ENCODE measurements around the gene SEC24C.
"Not testable (repeated sequence)": the region's sequence is repeated elsewhere in the genome, so short reads cannot be mapped to it uniquely, and the experiment has no call there.

Gene SEC24C

GRCh38 chr10:73732931-73733623 lies 11.1 kb upstream of the SEC24C start:
- no peak for DNase-seq

DNA sequence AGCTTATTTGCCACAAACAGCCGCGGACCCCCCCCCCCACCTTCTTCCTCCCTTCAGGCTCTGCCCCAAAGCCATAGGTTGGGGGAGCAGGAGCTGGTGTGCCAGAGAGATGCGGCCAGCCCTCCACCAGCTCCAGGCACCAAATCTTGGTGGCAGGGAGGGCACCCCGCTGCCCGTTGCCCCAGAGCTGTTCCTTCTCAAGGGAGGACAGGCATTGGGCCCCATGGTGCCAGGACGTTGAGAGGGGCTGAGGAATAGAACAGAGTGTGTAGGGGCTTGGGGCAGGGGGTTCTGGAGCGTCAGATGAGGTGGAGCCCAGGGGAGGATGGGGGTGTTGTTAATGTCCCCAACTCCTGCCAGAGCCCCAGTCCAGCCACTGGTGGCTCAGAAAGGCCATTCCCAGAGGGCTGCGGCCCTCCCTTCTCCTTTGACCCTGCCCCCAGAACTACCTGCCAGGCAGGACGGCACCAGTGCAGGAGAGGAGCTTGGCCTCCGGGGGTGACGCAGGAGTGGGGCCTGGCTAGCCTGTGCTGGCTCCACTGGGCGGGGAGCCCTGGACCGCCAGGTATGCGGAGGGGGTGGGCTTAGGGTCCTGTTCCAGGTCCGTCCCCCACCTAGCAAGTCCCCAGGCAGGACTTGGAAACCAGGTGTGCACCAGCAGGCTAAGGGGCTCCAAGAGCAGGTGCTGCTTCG lies 10.0 kb upstream of the SEC24C start:
- DNase-seq = no peak

DNA sequence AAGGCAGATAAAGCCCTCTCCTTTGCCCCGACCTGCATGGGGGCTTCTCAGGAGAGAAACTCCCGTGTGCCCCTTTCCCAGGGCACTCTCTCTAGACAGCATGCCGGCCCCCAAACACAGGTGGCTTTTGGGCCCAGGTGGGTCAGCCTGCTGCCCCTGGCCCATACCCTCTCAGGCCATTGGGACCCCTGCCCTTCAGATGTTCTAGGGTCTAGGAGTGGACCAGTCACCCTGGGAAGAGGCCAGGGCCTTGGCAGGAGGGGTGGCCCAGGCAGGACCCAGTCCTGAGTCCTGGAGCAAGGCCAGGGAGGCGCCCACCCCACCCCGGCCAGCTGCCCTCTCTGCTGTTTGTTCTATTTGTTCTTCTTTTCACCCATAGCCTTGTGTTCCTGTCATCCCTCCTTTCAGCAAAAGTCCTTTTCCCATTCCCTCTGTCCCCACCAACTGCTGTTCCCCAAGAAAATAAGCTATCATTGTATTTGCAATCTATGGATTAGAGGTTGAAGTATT lies 9.3 kb upstream of the SEC24C start:
- no peak for DNase-seq

- DNase-seq = not testable (repeated sequence)
Measured at GRCh38 chr10:73740501-73741254, 3.5 kb upstream of the SEC24C start.

DNA sequence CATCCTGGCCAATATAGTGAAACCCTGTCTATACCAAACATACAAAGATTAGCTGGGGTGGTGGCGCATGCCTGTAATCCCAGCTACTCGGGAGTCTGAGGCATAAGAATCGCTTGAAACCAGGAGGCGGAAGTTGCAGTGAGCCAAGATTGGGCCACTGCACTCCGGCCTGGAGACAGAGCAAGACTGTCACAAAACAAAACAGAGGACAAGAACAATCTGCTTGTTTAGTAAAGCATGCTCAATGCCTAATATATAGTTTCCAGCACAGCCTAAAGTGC lies 1.8 kb upstream of the SEC24C start:
- no peak for DNase-seq

DNA sequence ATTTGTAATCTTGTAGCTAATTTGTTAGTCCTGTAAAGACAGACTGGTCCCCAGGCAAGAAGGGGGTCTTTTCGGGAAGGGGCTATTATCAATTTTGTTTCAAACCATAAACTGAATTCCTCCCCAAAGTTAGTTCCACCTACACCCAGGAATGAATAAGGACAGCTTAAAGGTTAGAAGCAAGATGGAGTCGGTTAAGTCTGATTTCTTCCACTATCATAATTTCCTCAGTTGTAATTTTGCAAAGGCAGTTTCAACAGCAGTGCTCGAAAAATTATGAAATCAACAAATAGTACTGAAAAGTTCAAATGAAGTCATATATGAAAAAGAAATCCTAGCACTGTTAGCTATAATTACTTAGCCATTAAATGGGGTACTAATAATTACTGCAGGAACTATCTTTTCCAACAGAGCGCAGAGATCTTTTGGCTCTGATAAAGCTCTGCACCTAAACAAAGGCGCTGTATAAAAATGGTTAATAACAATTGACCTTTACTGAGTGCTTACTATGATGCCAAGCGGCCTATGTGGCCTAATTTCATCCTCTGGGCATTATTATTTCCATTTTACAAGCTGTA lies 756 bp upstream of the SEC24C start:
- no peak for DNase-seq

DNA sequence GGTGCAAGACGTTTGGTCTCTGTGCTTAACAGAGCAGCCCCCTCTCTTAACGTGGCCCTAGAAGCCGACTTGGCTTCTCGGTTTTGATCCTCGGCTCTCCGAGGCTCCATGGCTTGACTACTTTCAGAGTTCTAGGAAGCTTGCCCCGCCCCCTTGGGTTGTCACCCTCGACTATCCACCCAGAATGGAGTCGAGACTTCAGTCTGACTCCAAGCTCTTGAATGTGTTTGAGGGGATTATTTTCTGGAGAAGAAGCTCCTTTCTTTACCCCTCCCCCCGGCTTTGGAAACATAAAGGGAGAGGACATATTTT lies 448 bp downstream of the SEC24C start:
- peak in 1 of 2 experiments; percentile 39 for DNase-seq

- no peak for DNase-seq
Measured at GRCh38 chr10:73746721-73747120, 2.5 kb downstream of the SEC24C start.

- DNase-seq = no peak
Measured at GRCh38 chr10:73750819-73751218, 6.6 kb downstream of the SEC24C start.

DNA sequence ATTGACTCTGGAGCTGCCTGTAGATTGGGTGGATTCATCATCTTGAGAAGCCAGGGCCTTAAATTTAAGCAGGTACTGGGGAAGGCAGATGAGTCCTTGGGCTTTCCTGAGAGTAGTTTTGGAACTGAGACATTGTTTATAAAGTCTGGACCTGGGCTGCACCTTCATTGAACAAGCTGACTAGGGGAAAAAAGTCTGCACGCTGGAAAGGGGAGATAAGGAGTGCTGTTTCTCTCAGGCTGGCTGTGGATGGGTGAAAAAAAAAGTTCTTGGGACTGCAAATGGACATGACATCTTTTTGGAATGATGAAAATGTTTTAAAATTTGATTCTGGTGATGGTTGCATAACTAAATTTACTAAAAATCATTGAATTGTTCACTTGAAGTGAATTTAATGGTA lies 12.0 kb downstream of the SEC24C start:
- DNase-seq = no peak

DNA sequence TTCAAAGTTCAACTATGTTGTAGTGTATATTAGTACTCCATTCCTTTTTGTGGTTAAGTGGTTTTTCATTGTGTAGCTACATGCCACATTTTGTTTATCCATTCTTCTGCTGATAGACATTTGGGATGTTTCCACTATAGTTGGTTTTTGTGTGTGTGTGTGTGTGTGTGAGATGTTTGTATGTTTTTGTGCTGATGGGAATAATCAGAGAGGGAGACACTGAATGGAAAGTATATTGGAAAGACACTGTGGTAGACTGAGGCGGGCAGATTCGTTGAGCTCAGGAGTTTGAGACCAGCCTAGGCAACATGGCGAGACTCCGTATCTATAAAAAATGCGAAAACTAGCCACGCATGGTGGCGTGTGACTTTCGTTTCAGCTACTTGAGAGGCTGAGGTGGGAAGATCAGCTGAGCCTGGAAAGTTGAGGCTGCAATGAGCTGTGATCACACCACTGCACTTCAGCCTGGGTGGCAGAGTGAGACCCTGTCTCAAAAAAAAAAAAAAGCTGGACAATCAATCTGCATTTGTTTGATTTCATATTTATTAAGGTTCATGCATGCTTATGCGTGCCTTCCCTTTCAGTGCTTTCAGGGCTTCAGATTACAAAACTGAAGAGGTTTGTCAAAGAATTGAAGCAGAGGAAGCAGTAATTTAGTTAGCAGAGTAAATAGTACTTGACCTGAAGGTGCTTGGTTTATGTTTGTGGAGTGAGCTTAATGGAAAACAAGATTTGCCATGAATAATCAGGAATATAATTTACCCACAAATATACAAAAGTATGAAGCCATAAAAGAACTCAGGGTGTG lies 14.7 kb downstream of the SEC24C start:
- DNase-seq = no peak

GRCh38 chr10:73759512-73760115 lies 15.4 kb downstream of the SEC24C start:
- DNase-seq = no peak

DNA sequence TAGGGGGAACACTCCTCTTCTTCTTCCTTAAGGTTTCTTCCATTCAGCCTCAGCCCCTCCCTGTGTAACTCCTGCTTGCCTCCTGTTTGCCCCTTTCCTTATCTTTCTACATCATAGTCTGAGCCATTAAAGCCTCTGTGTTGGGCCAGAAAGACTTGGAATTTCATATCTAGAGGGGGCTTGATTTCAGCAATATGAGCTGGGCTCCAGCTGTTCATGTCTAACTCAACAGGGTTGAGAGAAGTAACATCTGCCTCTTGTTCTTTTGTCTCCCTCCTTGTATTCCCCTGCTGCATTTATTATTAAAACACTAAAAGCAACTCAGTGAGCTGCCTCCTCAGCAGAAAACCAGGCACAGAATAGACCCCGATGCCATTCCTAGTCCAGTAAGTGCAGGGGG lies 17.6 kb downstream of the SEC24C start:
- no peak for DNase-seq

GRCh38 chr10:73762915-73763314 lies 18.7 kb downstream of the SEC24C start:
- DNase-seq = no peak

DNA sequence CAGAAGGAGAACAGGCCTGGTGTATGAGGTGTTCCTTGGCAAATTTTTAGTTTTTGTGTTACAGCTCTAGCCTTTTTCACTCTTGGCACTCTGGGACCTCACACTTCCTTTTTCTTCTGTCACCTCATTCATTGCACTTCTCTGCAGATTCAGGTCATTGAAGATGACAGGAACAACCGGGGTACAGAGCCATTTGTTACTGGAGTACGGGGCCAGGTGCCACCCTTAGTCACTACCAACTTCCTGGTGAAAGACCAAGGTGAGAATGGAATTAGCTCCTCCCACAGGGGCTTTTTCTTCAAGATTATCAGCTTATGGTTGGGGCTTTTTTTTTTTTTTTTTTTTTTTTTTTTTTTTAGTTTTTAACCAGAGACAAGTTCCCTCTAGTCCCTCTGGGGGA lies 19.2 kb downstream of the SEC24C start:
- no peak for DNase-seq

- DNase-seq = no peak
Measured at GRCh38 chr10:73765066-73765465, 20.9 kb downstream of the SEC24C start.

- DNase-seq = no peak
Measured at GRCh38 chr10:73768881-73769280, 24.7 kb downstream of the SEC24C start.

DNA sequence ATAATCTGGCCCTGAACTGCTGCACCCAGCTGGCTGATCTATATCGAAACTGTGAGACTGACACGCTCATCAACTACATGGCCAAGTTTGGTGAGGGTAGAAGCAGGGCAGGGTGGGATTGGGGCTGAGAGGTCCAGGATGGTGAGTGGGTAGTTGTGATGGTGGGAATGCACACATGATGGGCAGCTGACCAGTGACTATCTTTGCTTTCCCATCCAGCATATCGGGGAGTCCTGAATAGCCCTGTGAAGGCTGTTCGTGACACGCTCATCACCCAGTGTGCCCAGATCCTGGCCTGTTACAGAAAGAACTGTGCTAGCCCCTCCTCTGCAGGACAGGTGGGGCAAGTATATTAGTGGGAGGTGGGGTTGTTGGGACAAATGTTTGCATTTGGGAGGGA lies 25.2 kb downstream of the SEC24C start:
- DNase-seq = no peak

DNA sequence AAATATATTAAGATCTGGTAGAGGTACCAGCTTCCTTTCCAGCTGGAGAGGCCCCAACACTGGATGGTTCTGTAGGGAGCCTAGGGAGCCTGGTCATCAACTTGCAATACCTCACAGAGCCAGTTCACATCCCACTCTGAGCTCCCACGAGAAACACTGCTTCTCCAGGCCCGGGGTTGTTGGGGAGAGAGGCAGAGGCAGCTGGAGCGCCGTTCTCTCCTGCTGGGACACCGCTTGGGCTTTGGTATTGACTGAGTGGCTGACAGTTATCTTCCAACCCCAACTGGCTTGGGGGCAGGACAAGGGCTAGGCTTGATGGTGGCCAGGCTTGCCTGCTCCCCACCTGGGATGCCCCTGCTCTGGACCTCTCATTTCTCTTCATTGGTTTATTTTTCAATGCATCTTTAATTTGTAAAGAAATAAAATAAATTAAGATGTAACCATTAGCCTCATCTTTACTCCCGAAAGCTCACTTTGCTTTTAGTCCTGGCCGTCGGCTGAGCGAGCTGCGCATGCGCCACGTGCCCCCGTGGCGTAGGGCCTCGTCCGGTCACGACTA lies 27.6 kb downstream of the SEC24C start:
- peak in 1 of 2 experiments; percentile 64 for DNase-seq

DNA sequence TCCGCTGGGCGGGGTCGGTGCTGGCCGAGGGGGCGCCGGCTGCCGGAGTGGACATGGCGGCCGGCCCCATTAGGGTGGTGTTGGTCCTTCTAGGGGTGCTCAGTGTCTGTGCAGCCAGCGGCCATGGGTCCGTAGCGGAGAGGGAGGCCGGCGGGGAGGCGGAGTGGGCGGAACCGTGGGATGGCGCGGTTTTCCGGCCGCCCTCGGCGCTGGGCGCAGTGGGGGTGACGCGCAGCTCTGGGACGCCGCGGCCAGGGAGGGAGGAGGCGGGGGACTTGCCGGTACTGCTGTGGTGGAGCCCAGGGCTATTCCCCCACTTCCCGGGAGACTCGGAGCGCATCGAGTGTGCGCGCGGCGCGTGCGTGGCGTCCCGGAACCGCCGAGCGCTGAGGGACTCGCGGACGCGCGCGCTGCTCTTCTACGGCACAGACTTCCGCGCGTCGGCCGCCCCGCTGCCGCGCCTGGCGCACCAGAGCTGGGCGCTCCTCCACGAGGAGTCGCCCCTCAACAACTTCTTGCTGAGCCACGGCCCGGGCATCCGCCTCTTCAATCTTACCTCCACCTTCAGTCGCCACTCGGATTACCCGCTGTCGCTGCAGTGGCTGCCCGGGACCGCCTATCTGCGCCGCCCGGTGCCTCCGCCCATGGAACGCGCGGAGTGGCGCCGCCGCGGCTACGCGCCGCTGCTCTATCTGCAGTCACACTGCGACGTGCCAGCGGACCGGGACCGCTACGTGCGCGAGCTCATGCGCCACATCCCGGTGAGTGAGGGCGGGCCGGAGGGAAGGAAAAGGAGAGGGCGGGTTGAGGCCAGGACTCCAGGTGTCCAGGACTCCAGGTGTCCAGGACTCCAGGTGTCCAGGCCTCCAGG lies 28.3 kb downstream of the SEC24C start:
- DNase-seq = peak in 1 of 2 experiments; percentile 64

Measured in NCI-H446 (cell line).